Stimulated activated CD8-positive, alpha-beta memory T cell treated with anti-CD3 and anti-CD28 coated beads, Interleukin-7, amount 100 ng/mL, for 48 hours (primary cell): ENCODE measurements around the gene IQSEC3.

Experiments used
- DNase-seq, 2 donors: peaks; one replicate each; pipeline ENCODE4 v3.0.0-alpha.2; 2020; ENCODE audit warnings: low read depth in 1 of 2; ENCODE audit errors: extremely low read depth in 1 of 2

The IQSEC3 gene

DNA sequence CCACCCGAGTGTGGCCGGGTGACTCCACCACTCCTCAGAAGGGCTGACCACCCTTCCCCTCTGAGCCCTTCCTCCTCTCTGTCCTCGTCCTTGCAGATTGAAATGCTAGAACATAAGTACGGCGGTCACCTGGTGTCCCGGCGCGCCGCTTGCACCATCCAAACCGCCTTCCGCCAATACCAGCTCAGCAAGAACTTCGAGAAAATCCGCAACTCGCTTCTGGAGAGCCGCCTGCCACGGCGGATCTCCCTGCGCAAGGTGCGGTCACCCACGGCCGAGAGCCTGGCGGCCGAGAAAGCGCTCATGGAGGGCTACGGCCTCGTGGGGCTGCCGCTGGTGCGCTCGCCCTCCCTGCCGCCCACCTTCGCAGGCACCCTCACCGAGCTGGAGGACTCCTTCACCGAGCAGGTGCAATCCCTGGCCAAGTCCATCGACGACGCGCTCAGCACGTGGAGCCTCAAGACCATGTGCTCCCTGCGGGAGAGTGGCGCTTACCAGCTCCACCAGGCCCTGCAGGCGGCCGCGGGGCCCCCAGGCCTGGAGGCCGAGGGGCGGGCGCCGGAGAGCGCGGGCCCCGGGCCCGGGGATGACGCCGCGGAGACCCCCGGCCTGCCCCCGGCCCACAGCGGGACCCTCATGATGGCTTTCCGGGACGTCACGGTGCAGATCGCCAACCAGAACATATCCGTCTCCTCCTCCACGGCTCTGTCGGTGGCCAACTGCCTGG is 71.8 kb downstream of the IQSEC3 start:
- DNase-seq: no peak

DNA sequence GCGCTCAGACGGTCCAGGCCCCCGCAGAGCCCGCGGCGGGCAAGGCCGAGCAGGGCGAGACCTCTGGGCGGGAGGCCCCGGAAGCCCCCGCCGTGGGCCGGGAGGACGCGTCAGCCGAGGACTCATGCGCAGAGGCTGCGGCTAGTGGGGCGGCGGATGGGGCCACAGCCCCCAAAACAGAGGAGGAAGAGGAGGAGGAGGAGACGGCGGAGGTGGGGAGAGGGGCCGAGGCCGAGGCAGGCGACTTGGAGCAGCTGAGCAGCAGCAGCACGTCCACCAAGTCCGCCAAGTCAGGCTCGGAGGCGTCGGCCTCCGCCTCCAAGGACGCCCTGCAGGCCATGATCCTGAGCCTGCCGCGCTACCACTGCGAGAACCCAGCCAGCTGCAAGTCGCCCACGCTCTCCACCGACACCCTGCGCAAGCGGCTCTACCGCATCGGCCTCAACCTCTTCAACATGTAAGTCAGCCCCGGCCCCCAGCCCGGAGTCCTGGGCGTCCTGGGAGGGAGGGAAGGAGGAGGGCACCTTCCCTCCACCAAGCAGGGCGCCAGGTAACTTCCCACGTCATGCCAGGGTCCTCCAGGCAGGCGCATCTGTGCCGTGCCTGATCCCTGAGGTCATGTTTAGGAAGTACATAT is 72.4 kb downstream of the IQSEC3 start:
- DNase-seq: peak; percentile 3 to 21

DNA sequence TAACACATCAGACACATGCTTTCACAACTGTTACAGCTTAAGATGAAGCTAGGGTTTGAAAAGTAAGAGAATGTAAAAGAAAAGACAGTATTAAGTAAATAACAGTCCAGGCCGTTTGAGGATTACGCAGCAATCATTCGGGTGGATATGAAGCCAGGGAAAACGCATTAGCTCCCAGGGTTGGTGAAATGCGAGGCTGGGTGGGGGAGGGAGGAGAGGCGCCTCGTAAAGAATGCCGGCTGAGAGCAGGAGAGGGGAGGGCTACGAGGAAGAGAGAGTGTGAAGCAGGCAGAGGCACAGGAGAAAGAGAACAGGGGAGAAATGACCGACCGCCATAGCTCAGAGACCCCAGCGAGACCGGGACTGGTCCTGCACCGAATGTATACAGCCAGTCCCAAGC is 73.0 kb downstream of the IQSEC3 start:
- DNase-seq: no peak

DNA sequence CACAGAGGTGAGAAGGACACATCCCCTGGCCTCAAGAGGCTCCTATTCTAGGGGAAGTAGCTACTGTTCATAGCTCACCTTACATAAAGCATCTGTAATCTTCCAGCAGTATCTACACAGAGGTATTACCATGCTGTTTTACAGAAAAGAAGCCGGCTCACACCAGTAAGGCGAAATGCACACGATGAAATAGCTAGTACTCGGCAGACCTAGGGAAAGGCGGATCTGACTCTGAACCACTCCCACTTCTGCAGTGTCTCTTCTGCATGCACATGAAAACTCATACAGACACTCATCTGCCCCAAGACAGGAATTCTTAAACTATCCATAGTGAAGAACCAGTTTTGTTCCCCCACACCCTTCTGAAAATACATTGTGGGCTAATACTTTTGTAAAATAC is 73.6 kb downstream of the IQSEC3 start:
- DNase-seq: no peak

DNA sequence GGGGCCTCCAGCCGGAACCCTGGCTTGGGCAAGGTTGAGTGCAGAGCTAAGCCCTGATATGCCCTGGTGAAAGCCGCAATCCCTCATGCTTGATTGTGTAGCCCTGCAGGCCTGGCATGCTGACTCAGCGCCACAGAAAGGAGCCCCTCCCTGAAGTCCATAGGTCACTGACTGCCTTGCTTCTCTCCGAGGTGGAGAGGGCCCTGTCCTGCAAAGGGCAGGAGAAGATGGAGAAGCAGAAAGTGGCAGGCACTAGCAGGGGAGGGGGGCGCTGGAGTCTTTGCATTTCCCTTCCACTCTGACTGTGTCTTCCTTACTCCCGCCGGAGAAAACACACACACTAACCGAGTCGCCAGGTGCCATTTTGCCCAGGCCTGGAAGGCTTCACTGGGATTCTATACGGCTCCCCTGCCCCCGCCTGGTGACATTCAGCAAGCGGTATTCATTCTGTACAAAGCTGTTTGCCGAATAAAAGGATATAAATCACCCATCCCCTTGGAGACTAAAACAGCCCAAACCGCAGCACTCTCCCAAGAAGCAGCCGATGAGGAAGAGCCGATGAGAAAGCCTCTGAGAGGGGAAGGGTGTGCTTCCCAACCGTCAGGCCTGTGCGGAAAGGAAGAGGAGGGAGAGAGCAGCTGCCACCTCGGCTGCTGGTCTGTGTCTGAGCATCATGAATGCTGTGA is 77.5 kb downstream of the IQSEC3 start:
- DNase-seq: no peak

DNA sequence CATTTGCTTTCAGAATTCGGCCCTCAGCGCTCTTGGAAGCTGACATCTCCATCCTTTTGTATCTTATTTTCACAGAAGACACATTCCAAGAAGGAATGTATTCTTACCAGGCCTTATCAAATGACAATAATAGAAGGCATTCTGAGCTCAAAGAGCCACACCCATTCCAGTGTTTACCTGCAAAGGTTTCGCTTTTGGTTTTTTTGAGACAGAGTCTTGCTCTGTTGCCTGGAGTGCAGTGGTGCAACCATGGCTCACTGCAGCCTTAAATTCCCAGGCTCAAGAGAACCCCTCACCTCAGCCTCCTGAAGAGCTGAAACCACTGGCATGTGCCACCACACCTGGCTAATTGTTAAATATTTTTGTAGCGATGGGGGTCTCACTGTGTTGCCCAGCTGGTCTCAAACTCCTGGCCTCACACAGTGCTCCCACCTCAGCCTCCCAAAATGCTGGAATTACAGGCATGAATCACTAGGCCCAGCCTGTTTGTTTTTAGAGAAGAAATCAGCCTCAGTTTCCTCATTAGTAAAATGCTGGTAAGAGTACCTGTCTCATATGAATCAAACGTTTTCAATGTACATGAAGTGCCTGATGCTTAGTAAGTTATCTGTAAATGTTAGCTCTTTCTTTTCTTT is 78.2 kb downstream of the IQSEC3 start:
- DNase-seq: no peak

DNA sequence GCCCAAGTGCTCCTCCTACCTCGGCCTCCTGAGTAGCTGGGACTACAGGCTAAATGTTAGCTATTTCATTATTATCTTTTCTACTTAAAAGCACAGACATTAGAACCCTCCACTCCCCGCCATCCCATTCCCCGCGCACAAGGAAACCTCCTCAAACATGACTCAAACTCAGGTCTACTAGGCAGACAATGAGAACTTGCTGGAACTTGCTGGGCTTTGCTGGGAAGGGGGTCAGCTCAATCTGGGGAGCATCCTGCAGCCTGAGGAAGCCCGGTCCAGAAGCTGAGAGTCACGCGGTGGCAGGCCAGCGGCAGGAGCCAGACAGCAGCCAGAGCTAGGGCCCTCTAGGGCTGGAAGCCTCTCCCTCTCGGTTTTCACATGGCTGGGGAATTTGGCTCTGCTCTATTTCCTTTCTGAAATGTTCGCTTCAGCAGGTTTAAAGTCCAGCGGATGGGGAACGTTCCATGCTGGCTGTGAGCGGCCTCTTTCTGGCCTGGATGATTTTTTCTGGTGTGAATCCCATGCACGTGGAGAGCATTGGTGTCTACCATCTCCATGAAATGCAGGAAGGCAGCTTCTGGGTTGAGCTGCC is 78.9 kb downstream of the IQSEC3 start:
- no peak for DNase-seq

DNA sequence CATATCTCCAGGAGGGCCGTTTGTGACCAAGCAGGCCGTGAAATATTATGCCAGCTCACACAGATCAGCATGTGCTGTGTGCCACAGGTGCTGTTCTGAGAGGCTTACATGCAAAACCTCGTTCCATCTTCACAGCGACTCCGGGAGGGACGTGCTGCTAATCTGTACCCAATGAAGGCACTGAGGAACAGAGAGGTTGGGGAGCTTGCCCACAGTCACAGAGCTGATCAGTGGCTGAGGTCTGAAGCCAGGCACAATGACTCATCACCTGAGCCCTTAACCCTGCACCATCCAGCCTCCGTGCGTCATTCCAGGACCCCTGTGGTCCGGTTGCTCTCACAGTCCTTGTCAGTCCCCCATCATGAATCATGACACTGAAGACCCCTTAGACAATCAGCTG is 80.7 kb downstream of the IQSEC3 start:
- DNase-seq: no peak

DNA sequence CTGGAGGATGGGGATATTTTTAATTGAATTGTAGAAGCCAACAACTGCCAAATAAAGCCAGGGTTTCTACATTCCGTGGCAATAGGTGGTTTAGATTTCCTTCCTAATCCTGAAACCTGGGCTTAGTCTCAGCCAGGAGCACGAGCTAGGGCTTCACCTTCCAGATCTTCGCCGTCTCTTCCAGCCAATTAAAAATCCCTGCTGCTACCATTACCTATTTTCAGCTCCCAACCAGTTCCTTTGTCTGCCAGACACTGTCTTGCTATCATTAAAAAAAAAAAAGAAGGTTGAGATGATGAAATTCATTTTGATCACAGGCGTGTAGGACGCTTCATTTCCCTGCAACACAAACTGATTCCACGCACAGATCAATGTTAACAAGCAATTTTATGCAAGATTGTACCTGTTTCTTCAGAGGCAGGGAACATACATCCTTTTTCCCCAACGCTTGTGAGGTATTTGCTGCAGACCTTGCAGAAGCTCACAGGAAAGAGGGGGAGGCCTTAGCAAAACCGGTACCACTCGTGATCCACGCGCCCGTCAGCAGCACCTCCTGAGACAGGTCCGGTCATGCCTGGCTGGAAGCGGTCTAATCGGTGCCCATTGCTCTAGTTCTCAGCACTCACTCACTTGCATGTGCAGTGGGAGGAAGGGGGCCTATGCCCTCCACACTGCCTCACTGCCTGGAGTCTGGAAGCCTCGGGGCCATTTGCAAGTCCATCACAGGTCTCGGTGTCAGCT is 82.3 kb downstream of the IQSEC3 start:
- no peak for DNase-seq

DNA sequence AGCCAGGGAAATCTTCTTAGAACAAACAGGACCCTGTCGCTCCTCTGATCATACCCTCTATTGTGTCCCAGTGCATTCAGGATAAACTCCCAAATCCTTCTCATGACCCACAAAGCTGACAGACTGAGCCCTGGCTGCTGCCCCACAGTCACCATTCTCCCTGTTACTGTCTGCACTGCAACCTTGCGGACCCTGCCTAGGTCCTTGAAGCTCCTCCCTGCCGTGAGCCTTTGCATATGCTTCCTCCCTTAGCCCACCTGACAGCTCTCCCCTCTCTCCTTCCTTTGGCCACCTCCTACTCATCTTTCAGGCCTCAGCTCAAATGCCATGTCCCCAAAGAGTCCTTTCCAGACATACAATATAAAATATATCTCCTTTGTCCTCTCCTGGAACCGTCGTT is 85.0 kb downstream of the IQSEC3 start:
- DNase-seq: no peak

DNA sequence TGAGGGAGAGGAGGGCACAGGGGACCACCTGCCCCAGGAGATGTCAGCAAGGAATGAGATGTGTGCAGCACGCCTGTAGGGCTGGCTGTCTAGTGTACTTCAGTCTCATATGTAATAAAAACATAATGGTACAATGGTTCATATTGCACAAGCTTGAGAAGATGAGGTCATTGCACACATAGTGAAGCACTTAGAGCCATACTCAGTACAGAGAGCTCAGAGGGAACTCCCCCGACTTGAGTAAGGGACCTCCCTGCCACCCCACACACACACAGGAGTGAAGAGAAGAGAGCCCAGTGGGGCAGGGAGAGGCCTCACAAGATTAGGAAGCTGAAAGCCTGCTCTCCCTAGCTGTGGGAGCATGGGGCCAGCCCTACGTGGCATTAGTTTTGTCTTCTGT is 85.9 kb downstream of the IQSEC3 start:
- DNase-seq: no peak

DNA sequence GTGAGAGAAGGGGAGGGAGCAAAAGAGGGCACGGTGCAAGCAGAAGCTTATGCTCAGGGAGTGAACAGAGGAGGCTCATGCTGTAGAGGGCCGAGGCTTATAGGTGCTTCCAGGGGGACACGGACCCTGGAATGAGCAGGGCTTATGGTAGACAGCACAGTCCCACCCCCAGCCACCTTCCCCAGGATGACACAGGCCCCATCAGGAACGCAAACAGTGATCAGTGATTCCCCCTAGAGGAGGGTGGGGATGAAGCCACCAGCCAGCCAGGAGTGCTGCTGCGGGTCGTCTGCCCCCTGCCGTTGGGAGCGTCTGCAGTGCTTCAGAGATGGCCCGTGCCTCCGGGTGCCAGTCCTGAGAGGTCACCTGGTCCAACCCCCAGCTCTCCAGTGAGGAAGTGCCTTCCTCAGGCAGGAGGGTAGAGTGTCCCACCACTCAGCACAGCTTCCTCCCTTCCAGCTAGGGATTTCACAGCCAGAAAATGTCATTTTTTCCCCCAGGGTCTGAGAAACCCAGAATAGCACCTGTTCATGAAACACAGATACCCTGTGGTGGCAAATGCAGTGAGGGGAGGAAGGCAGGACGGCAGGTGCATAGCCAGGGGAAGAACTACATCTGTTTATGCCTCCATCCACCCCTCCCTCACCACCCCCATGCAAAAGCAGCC is 86.6 kb downstream of the IQSEC3 start:
- peak; percentile 32 to 51 for DNase-seq

DNA sequence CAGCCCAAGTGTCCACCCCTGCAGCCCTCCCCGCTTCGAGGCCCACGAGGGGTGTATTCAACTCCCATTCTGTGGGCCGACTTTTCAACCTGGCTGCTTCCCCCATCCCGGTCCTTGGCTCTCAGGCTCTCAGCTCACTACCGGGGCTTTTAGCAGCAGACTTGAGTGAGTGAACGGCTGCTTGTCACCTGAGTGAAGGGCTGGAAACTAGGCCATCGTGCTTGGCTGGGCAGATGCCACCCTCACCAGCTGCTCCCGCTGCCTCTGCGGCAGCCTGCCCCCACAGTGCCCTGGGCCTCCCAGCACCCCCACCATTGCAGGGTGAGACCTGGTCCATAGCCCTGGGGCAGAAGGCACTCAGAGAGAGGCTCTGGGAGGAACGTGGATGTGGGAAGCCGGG is 87.5 kb downstream of the IQSEC3 start:
- DNase-seq: no peak

DNA sequence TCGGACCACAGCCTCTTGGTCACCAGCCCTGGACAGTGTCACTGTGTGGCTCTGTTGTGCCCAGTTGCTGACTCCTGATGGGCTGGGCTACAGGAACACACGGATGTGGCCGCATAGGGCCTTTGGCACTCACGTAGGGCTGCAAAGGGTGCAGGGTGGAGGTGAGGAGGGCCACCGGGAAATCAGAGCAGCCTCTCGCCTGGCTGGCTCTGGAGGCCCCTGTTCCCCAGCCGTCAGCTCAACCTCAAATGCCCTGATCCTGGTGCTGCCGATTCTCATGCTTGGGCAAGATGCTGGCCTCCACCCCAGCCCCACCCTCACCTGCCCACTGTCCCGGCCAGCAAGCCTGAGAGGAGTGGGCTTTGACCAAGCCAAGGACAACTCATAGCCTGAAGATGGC is 88.4 kb downstream of the IQSEC3 start:
- no peak for DNase-seq

DNA sequence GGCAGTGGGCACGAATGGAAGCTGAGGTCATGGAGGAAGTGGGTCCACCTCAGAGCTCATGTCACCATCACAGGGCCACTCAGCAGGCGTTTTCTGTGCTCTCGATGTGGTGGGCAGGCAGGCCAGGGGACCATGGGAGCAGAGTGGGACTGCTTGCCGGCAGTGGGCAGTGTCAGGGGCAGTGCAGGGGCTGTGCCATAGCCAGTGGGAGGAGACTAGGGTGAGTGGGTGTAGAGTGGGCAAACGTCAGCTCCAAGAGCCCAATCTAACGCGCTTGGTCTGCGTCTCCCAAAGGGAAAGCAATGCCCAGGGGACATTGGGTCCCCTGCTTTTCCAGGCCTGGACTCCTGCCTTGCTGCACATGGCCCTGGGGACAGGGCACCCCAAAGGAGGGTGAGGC is 89.1 kb downstream of the IQSEC3 start:
- DNase-seq: no peak

DNA sequence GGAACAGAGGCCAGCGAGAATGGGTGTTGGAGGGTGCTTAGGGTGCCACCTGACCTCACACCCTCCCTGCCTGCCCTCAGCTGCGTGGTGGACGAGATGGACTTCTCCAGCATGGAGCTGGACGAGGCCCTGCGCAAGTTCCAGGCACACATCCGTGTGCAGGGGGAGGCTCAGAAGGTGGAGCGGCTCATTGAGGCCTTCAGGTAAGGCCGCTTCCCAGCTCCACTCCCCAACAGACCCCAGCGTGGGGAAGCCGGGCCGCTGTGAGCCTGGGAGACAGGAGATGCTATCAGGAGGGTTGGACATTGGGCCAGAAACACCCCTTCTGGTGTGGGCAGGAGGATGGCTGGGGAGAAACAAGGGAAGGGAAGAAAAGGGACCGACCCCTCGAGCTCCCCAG is 90.4 kb downstream of the IQSEC3 start:
- no peak for DNase-seq

DNA sequence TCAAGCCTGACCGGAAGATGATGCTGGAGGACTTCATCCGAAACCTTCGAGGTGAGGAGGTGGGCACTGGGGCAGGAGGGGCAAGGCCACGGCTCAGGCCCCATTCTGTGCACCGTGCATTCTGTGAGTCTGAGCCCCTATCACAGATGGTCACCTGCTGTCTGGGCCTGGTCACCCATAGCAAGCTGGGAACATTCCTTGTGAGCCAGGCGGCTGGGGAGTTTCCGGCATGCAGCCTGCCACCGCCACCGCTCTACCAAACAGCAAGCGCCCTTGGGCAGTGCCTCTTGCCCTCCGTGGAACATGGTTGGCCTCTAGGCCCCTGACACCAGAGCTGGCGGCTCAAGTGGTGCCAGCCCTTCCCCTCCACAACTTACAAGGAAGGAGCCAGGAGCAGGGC is 91.1 kb downstream of the IQSEC3 start:
- no peak for DNase-seq

DNA sequence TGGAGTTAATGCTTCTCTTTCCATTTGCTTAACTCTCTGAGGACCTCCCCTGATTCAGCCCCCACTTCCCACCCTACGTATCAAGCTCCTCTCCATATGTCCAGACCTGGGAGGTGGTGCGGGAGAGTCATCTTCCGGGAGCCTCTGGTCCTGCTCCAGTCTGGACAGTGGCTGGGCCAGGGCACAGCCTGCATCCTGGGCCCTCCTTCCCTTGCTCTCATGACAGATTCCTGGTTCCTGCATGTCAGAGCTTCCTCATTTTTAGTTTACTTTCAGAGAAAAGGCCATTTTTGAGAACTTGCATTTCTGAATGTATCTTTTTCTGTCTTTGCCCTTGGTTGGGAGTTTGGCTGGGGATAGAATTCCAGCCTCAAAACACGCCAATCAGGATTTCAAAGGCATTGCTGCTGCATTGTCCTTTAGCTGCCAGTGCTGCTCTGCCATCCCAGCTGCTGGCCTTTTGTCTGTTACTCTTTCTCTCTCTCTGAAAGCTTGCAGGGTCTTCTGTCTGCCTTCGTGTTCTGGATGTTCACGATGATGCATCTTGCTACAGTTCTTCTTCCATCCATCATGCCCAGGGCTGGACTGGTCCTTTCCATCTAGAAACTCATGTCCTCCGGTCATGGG is 92.7 kb downstream of the IQSEC3 start:
- DNase-seq: no peak

DNA sequence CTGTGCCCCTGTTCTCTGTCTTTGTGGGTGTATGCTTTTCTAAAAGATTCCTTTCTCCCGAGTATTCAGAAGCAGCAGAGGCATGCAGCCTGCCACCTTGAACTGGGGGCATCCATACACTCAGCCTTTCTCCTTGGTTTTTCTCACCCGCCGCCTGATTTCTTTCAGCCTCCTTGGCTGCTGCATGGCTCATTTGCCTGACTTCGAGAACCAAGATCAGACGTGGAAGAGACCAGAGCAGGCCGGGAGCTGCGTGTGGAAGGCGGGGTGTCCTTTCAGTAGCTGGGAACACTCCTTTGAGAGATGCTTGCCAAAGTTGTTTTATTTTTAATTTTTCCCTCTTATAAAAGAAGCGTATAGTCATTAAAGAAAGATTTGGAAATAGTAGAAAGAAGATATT is 94.3 kb downstream of the IQSEC3 start:
- DNase-seq: no peak

DNA sequence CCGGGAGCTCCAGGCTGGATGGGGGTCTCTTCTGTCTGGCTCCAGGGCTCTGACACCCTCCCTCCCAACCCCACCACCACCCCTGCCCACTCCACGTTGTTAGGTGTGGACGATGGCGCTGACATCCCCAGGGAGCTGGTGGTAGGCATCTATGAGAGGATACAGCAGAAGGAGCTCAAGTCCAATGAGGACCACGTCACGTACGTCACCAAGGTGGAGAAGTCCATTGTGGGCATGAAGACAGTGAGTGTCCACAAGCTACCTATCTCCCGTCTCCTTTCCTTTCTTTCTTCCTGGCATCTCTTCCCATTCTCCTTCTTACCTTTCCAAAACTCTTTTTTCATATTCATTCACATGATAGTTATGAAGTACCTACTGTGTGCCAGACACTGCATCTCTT is 95.3 kb downstream of the IQSEC3 start:
- no peak for DNase-seq
